Liver (tissue), 9 donors: Measurements from ENCODE around the gene RALGPS2. TPM values are rescaled to one million over a fixed set of nuclear protein-coding genes. Genes with fewer than 3 reads are reported as not detected.

Experiments used
- DNase-seq: peaks from one replicate; pipeline ENCODE4 v3.0.0-alpha.2; 2017; ENCODE audit warnings: low spot score
- H3K27ac ChIP-seq, 2 donors: one replicate each; pipeline ENCODE4 v1.7.0; 2013; ENCODE audit warnings: inconsistent platforms in 2 of 2, low read length in 2 of 2, control low read depth in 1 of 2, low read depth in 1 of 2, mild to moderate bottlenecking in 1 of 2
- H3K27me3 ChIP-seq, 4 donors: one replicate each; pipeline versions ENCODE4 v1.6.1 to v1.7.0; 2013; ENCODE audit warnings: low read length in 3 of 4, inconsistent platforms in 1 of 4, mild to moderate bottlenecking in 1 of 4, moderate library complexity in 1 of 4; ENCODE audit not compliant: control insufficient read depth in 4 of 4, insufficient read depth in 4 of 4
- H3K36me3 ChIP-seq, 4 donors: one replicate each; pipeline versions ENCODE4 v1.6.1 to v1.7.0; 2013; ENCODE audit warnings: low read length in 3 of 4, mild to moderate bottlenecking in 3 of 4, low read depth in 1 of 4, moderate library complexity in 1 of 4; ENCODE audit not compliant: control insufficient read depth in 4 of 4, insufficient read depth in 3 of 4
- H3K4me1 ChIP-seq, 4 donors: one replicate each; pipeline versions ENCODE4 v1.6.1 to v1.7.0; 2013; ENCODE audit warnings: low read length in 3 of 4, mild to moderate bottlenecking in 3 of 4, moderate library complexity in 1 of 4; ENCODE audit not compliant: control insufficient read depth in 4 of 4, insufficient read depth in 4 of 4
- H3K4me3 ChIP-seq, 3 donors: one replicate each; pipeline versions ENCODE4 v1.6.1 to v1.7.0; 2013; ENCODE audit warnings: low read length in 3 of 3, control low read depth in 1 of 3, low read depth in 1 of 3, mild to moderate bottlenecking in 1 of 3
- H3K9ac ChIP-seq, 2 donors: one replicate each; pipeline ENCODE4 v1.7.0; 2013; ENCODE audit warnings: low read length in 2 of 2, mild to moderate bottlenecking in 2 of 2, moderate library complexity in 2 of 2, control low read depth in 1 of 2, low read depth in 1 of 2
- H3K9me3 ChIP-seq, 4 donors: one replicate each; pipeline versions ENCODE4 v1.6.1 to v1.7.0; 2013; ENCODE audit warnings: low read length in 3 of 4; ENCODE audit not compliant: control insufficient read depth in 4 of 4
- CTCF ChIP-seq: fragments of 150-350 bp; IDR thresholded peaks from 2 replicates; pipeline ENCODE4 v1.5.1; 2017; ENCODE audit warnings: improper control_type of control experiment, low read depth, low read length; ENCODE audit not compliant: missing input control
- EGR1 ChIP-seq, 2 donors: IDR thresholded peaks; 2 replicates each; pipeline ENCODE4 v1.6.1; 2016 to 2018; ENCODE audit warnings: antibody characterized with exemption in 2 of 2, low read depth in 2 of 2
- FOXA2 ChIP-seq: IDR thresholded peaks from 2 replicates; pipeline ENCODE4 v1.6.1; 2016; ENCODE audit warnings: antibody characterized with exemption
- GABPA ChIP-seq, 2 donors: IDR thresholded peaks in 1 of 2; conservative IDR thresholded peaks in 1 of 2; 2 replicates each; pipeline ENCODE4 v1.6.1; 2016; ENCODE audit warnings: antibody characterized with exemption in 2 of 2, mild to moderate bottlenecking in 1 of 2, moderate library complexity in 1 of 2
- HNF4A ChIP-seq, 2 donors: conservative IDR thresholded peaks; 2 replicates each; pipeline ENCODE4 v1.6.1; 2016; ENCODE audit warnings: antibody characterized with exemption in 2 of 2, mild to moderate bottlenecking in 2 of 2
- RAD21 ChIP-seq, 2 donors: IDR thresholded peaks; 2 replicates each; pipeline ENCODE4 v1.6.1; 2016; ENCODE audit warnings: antibody characterized with exemption in 2 of 2, mild to moderate bottlenecking in 2 of 2
- REST ChIP-seq: IDR thresholded peaks from 2 replicates; pipeline ENCODE4 v1.6.1; 2016; ENCODE audit warnings: antibody characterized with exemption, mild to moderate bottlenecking
- RXRA ChIP-seq, 2 donors: IDR thresholded peaks; 2 replicates each; pipeline ENCODE4 v1.6.1; 2017 to 2018; ENCODE audit warnings: antibody characterized with exemption in 2 of 2, mild to moderate bottlenecking in 1 of 2
- TAF1 ChIP-seq: conservative IDR thresholded peaks from 2 replicates; pipeline ENCODE4 v1.6.1; 2016; ENCODE audit warnings: antibody characterized with exemption, mild to moderate bottlenecking
- YY1 ChIP-seq: IDR thresholded peaks from 2 replicates; pipeline ENCODE4 v1.6.1; 2016; ENCODE audit warnings: antibody characterized with exemption, mild to moderate bottlenecking
- WGBS: extraction: QIAGEN DNeasy Blood & Tissue Kit; methylation state at CpG from one replicate; pipeline ENCODE4 v1.1.7; 2013; 5-methylcytosine and 5-hydroxymethylcytosine counted together
- polyA plus RNA-seq, 2 donors: library from polyadenylated mRNA; stranded (reverse) in 1 of 2; unstranded in 1 of 2; fragments of 200-250 nt in 1 of 2; fragments of >200 nt in 1 of 2; fragmentation: Nextera tagmentation in 1 of 2; extraction: Ambion mirVana in 1 of 2; gene quantifications; one replicate each; pipeline versions ENCODE4 v1.2.1 to v1.2.3, GENCODE V29; 2013 to 2015
- total RNA-seq, 2 donors: library from RNA; depleted of rRNA; stranded (reverse); fragments of >200 nt; gene quantifications; one replicate each; pipeline ENCODE4 v1.2.3, GENCODE V29; 2014
- donor health status: healthy.
- donor health status: healthy.
- donor health status: healthy.
- donor health status: healthy.
- donor health status: healthy.

Gene RALGPS2
- total and polyA plus RNA-seq, 4 donors, result 8.1 to 39.2 (median 16.9) TPM

- no peak overlapping the region for H3K4me3 ChIP-seq
- peaks cover 0 to 4% (median 0%) of the 10 kb centered on the region in 4 donors for H3K4me1 ChIP-seq
- no peak overlapping the region for H3K9ac ChIP-seq
- DNase-seq, result no peak
- no peak overlapping the region for H3K27ac ChIP-seq
- H3K27me3 ChIP-seq, result no peaks in the 10 kb centered on the region
- no peaks in the 10 kb centered on the region for H3K9me3 ChIP-seq
- H3K36me3 ChIP-seq, result no peaks in the 10 kb centered on the region
- WGBS, result 65% methylated on average over 2 of the region's 2 CpGs
- TF ChIP-seq TAF1, result no peak
- TF ChIP-seq YY1, result peak; percentile 17
Measured at GRCh38 chr1:178694923-178695525, 30.0 kb upstream of the RALGPS2 start.

GRCh38 chr1:178702146-178702545, 22.9 kb upstream of the RALGPS2 start:
- no peak for TF ChIP-seq RXRA (IDR thresholded peaks at IDR 0.05)
- TF ChIP-seq CTCF, result no peak
- TF ChIP-seq RAD21 (IDR thresholded peaks at IDR 0.05), result peak in 1 of 2 donors; percentile 9
- TF ChIP-seq REST, result no peak
- TF ChIP-seq FOXA2, result no peak
- TF ChIP-seq EGR1 (IDR thresholded peaks at IDR 0.05; ENCODE audit: low read depth in 2 of 2), result no peak
- no peak for TF ChIP-seq HNF4A (conservative IDR thresholded peaks at IDR 0.05)
- no peak for TF ChIP-seq GABPA (IDR thresholded peaks at IDR 0.05 in 1 of 2, conservative IDR thresholded peaks at IDR 0.05 in 1 of 2)

GRCh38 chr1:178704833-178705232, 20.2 kb upstream of the RALGPS2 start:
- H3K27ac ChIP-seq, result no peak overlapping the region
- 85% methylated on average over 1 of the region's 1 CpG for WGBS
- H3K36me3 ChIP-seq, result no peaks in the 10 kb centered on the region
- no peaks in the 10 kb centered on the region for H3K9me3 ChIP-seq
- no peak overlapping the region for H3K4me3 ChIP-seq
- H3K4me1 ChIP-seq, result peaks cover 0 to 10% (median 2%) of the 10 kb centered on the region in 4 donors
- no peak for TF ChIP-seq CTCF
- H3K9ac ChIP-seq, result no peak overlapping the region
- DNase-seq, result no peak
- H3K27me3 ChIP-seq, result no peaks in the 10 kb centered on the region

More at GRCh38 chr1:178702146-178702545, 22.9 kb upstream of the RALGPS2 start:
- H3K4me1 ChIP-seq, result peaks cover 0 to 10% (median 4%) of the 10 kb centered on the region in 4 donors
- H3K27me3 ChIP-seq, result no peaks in the 10 kb centered on the region
- WGBS, result 71% methylated on average over 2 of the region's 2 CpGs
- DNase-seq, result no peak
- no peak overlapping the region for H3K4me3 ChIP-seq
- no peak overlapping the region for H3K27ac ChIP-seq
- H3K9ac ChIP-seq, result no peak overlapping the region
- no peaks in the 10 kb centered on the region for H3K36me3 ChIP-seq
- no peaks in the 10 kb centered on the region for H3K9me3 ChIP-seq
